ENCODE data around the gene HGF.
"Not testable (repeated sequence)": the region's sequence is repeated elsewhere in the genome, so short reads cannot be mapped to it uniquely, and the experiment has no call there.

The HGF gene

DNA sequence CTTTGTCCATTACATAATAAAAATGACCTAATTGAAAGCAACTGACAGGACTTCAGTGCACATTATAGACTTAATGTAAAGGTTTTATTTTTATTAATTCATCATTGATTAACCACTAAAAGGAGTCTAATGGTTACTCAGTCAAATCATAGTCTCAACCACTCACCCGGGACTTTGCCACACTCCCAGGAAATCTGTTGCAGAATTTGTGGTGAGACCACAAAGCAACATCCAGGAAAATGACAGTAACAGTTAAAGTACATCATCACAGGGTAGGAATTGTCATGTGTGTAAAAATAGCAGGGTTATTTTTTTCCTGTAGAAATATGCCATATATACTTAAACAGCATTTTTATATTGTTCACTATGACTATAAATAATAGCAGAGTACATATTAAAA, 6.3 kb upstream of the HGF start:
- no peak for DNase-seq (ENCODE audit: low read depth in 3 of 3)

DNA sequence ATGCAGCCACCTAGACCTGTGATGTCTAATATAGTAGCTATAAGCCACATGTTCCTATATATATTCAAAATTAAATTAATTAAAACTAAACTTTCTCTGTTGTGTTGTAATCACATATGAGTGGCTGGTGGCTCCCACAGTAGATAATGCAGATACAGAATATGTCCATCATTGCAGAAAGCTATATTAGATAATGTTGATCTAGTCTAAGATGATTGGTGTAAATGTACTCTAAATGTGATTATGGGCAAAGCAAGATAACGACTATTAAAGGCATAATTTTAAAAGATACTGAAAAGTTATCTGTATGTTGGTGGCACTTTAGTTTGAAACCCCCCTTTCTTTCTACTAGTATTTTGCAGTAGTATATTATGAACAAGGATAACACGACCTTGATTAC, 5.7 kb upstream of the HGF start:
- DNase-seq (ENCODE audit: low read depth in 3 of 3) = no peak

DNA sequence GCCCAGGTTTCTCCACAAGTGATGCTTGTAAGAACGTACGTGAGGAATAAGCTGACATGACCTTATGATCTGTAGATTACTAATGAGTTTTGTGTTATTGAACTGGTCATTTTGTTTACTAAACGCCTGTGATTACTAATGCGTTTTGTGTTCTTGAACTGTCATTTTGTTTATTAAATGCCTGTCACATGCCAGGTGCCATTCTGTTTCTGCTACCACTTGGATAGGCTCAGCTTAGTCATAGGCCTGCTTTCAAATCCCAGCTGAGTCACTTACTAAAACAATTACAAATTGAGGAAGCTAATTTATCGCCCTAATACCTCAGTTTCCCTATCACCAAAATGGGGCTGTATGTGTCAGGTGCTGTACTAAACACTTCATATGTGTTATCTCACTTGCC, 4.7 kb upstream of the HGF start:
- DNase-seq (ENCODE audit: low read depth in 3 of 3) = no peak

DNA sequence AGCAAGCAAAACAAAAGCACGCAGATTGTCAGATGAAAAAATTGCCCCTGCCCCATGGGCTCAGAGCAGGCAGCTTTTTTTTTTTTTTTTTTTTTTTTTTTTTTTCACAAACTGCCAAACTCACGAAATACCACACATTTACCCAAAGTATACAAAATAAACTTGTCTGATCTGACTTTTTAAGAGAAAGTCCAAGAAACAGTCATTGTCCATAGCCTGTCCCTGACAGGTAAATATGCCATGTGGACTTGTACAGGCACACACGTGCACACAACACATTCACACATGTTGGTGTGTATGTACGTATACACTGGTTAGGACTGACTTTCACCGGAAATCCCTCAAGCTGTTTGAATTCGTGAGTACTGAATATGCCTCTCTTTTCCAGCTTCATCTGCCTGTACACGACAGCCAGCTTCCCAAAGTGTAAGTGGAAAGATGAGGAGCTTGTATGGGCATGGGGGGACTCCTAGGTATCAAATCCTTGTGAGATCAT, 929 bp upstream of the HGF start:
- DNase-seq (ENCODE audit: low read depth in 3 of 3) = no peak

DNA sequence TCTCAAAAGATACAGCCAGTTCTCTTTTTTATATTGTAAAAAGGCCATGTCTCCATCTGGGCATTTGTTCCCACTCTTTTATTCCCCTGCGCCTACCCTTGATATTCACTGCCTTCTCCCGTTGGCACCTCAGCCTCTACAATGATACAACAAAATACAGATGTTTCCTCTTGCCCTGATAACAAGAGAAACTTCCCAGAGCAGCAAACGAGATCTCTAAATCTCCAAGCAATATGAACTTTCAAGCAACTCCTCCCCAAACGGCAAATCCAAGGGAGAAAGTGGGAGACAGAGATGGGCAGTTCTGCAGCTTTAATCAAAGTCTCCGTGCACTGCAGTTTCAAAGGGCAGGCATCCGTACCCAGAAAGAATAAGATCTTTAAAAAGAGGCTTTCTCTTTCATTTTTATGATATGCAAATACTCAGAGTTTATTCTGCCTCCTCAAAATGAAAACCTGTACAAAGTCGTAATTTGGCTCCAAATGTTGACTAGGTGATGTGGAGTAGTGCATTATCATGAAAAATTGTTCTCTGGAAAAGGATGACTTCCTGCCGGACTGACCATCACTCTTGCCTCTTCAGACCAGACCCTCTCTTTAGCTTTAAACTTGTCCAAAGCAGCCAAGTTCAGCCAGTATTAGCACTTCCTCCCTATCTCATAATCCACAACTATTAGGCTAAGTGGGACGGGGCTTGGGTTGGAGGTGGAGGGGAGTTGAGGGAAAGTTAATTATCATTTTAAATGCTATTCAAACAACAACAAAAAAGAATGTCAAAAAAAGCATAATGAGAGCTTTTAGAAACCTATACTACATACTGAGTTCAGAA, 682 bp downstream of the HGF start:
- no peak for DNase-seq (ENCODE audit: low read depth in 3 of 3)

DNA sequence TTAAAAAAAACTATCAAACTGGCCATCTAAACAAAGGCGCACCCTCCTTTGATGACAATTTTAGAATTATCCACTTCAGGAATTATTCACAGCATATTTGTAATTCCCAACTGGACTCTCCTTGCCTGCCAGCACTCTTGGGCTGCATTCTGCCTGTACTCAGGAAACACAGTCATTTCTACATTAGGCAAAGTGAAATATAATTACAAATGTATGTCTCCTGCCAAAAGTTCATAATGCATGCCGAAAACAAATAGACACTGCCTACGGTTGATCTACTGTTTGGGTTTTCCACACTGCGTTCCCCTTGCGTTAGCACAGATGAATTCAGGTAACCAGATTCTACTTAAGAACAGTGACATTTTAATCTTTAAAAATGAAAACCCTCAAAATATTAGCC, 1.9 kb downstream of the HGF start:
- no peak for DNase-seq (ENCODE audit: low read depth in 3 of 3)

DNA sequence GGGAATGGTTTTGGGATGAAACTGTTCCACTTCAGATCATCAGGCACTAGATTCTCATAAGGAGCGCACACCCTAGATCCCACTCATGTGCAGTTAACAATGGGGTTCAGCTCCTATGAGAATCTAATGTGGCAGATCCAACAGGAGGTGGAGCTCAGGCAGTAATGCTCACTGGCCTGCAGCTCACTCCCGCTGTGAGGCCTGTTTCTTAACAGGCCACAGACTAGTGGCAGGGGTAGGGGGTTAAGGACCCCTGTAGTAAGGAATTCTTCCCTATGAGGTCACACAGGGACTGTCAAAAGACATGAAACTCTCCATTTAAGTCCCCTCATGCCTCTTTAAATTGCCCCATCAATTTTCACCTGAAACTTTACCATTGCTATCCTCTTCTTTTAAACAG, 8.0 kb downstream of the HGF start:
- DNase-seq (ENCODE audit: low read depth in 3 of 3) = no peak

DNA sequence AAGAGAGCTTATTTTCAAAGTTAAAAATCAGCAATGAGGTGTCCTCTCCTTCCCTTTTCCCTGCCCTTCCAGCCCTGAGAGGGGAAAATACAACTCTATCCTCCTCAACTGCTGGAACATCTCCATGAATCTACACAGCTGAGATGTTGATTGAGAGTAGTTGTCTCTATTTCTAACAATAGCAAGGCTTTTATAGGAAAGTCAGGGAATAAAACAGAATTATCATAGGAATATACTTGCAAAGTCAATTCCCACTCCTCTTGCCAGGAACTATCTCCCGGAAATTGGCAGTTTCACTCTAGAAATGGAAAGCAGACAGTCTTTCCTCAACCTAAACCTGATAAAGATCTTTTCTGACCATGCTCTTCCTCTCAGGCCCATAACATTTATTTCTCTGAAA, 8.8 kb downstream of the HGF start:
- DNase-seq (ENCODE audit: low read depth in 3 of 3) = no peak

DNA sequence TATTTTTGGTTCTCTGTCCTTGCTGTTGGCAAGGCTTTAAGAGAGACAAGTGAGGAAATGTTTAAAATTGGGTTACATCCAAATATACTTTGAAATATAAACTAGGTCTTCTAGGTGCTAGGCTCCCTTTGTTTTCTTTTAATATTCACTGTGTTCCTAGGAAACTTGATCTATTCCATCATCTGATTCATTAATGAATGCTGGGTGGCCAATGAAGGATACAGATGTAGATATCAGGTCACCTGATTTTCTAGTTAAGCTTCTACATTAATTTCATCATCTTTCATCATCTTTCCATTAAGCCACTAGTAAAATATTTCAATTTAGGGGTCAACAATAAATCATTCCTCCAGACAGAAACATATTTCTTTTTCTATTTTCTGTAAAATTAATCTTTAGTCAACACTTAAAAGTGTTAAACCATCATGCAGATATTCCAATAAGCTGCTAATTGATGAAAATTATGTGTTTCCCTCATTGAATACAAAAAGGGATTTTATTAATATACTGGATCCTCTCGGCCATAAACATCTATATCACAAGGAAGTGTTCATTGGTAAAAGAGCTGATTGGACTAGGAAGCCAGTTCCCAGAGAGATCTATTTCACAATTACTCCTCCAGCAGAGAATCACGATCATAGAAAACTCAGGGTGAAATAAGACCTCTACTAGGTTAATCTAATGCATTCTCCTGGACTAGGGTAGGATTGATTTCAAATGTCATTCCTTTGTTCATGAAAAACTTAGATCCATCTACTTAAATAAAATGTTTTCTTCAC, 14.7 kb downstream of the HGF start:
- no peak for DNase-seq (ENCODE audit: low read depth in 3 of 3)

DNA sequence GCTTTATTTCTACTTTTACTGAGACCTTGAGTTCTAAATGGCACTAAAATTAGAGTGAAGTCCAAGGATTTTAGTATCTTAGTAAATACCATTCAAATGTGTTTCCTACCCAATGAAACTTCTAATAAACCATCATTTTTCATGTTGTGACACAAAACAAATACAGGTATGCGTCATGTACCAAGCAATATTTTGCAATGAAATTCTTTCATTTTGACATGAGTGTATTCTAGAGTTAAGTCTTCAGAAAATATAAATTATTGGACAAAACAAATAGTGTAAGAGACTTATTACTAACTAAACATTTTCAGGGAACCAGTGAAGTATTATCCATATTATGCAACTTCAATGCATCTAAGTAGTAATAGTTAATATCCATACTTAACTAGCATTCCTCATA, 16.5 kb downstream of the HGF start:
- DNase-seq (ENCODE audit: low read depth in 3 of 3) = no peak

DNA sequence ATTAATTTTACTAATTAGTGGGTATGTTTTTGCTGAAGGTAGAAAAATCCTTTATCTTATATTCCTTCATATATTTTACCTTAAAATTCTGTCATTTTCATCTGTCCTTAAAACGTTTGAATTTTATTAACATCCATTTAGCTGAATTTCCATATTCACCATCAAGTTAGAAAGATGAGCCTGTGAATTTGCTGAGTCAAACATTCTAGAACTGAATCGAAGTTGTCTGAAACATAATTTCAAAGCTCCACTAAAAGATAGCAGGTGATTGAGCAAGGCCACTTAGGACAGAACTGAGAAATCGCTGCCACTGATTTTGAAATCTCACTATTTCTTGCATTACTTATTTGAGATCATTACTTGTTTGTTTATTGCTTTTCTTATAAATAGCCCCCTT, 17.5 kb downstream of the HGF start:
- no peak for DNase-seq (ENCODE audit: low read depth in 3 of 3)

DNA sequence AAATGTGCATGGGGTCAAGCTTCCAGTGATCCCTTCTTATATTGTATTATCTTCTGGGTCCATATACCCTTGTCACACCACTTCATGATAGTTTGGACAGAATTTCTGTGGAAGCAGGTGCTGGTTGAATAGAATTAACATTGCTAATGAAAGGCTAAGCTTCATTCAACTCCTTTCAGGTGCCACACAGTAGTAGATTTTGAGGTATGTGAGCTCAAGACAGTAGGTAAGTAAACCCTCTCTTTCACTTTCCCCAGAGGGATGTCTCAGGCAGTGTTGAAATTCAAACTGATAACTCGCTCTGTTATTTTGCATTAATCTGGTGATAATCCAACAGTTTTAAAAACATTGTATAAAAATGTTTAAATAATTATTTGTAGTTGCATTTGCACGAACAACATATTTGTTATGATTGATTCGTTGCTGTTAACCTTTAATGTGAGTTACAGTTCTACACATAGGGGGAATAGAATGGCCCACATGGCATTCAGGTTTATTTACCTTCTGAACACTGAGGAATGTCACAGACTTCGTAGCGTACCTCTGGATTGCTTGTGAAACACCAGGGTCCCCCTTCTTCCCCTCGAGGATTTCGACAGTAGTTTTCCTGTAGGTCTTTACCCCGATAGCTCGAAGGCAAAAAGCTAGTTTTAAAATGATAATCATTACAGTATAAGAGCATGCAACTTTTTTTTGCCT, 18.1 kb downstream of the HGF start:
- no peak for DNase-seq (ENCODE audit: low read depth in 3 of 3)

DNA sequence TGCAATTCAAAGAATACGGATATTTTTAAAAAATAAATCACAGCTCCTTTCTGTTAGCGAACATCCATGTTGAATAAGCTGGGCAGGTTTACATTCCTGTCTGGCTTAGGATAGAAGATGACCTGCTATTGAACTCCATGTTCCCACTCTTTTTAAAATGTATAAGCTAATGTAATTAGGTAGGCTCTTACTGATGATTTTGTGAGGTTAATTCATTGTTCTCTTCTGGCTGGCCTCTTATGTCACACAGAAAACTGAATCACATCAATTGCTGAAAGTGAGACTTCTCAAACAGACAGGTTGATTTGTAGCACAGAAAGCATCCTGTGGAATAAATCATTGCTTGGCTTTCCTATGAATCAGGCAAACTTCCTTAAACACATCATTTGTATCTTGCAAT, 24.2 kb downstream of the HGF start:
- no peak for DNase-seq (ENCODE audit: low read depth in 3 of 3)

DNA sequence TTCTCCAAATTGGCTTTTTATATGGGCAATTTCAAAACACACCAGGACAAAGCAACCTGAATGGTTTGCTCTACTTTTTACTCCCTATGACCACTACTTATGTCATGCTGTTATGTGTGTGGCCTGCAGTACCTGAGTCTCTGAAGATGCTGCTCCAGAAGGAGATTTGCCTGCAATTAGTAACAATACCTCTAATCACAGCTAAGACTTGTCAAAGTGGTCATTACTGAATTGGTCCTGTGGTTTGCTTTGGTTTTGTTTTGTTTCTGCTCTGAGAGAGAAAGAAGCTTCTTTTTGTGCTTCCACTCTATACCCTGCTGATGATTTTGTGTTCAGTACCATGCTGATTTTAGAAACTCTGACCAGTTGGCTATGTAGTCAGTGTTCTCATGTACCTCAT, 25.5 kb downstream of the HGF start:
- DNase-seq (ENCODE audit: low read depth in 3 of 3) = no peak

DNA sequence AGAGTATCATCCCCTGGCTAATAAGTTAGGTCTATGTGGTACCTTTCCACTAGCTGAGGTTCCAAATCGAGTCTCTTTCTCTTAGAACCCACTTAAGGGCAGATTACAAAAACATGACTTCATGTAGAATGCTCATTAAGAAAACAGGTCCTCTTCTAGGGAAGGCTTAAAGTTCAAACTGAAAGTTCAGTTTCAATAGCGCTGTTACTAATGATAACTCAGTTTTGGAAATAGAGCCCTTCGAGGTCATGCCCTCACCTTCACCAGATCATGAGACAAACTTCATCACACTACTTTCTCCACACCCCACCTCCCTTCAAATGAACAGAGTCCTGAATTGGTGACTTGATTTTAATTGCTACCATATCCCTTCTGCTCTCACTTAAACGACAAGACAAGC, 26.2 kb downstream of the HGF start:
- DNase-seq (ENCODE audit: low read depth in 3 of 3) = no peak

DNA sequence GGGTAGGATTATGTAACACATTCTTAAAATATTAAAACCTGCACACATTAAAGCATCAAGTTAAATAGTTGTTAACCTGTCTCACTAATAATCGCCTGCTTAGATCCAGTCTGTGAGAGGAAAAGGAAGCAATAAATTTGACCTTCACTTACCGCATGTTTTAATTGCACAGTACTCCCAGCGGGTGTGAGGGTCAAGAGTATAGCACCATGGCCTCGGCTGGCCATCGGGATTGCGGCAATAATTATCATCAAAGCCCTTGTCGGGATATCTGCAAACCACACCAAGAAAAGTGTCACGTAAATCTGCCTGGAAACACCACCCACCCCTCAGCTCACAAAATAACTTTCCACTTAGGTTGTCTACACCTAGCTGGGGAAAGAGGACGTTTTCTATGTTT, 26.6 kb downstream of the HGF start:
- DNase-seq (ENCODE audit: low read depth in 3 of 3) = no peak

DNA sequence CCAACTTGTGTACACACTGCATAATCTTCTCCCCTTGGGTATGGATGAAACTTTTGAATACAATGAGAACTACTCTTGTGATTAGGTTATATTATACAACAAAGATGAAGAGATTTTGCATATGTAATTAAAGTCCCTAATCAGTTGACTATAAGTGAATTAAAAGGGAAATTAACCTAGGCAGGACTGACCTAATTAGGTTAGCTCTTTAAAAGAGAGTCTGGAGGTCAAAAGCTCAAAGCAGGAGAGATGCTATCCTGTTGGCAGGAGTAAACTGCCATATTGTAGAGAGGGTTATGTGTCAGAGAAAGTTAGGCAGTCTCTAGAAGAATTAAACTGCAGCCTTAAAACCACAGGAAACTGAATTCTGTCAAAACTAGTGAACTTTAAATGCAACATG, 29.4 kb downstream of the HGF start:
- DNase-seq (ENCODE audit: low read depth in 3 of 3) = no peak

DNA sequence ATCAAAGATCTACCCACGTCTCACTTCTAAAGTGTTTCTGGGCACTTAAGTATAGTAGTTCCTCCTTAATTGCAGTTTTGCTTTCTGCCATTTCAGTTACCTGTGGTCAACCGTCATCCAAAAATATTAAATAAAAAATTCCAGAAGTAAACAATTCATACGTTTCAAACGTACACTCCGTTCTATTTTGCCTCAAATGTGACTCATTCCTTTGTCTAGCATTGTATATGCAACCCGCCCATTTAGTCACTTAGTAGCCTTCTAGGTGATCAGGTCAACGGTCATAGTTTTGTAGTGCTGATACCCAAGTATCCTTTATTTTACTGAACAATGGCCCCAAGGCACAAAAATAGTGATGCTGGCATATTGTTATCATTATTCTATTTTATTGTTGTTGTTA, 33.8 kb downstream of the HGF start:
- no peak for DNase-seq (ENCODE audit: low read depth in 3 of 3)

DNA sequence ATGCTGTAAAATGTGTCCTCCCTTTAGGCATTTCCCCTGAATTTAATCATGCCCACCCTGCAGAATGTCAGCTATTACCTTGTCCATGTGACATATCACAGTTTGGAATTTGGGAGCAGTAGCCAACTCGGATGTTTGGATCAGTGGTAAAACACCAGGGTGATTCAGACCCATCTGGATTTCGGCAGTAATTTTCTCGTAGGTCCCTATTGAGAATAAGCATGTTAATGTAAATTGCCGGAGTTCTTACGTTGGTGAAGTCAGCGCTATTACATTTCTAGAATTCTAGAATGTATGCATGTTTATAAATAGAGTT, 44.1 kb downstream of the HGF start:
- no peak for DNase-seq (ENCODE audit: low read depth in 3 of 3)

DNA sequence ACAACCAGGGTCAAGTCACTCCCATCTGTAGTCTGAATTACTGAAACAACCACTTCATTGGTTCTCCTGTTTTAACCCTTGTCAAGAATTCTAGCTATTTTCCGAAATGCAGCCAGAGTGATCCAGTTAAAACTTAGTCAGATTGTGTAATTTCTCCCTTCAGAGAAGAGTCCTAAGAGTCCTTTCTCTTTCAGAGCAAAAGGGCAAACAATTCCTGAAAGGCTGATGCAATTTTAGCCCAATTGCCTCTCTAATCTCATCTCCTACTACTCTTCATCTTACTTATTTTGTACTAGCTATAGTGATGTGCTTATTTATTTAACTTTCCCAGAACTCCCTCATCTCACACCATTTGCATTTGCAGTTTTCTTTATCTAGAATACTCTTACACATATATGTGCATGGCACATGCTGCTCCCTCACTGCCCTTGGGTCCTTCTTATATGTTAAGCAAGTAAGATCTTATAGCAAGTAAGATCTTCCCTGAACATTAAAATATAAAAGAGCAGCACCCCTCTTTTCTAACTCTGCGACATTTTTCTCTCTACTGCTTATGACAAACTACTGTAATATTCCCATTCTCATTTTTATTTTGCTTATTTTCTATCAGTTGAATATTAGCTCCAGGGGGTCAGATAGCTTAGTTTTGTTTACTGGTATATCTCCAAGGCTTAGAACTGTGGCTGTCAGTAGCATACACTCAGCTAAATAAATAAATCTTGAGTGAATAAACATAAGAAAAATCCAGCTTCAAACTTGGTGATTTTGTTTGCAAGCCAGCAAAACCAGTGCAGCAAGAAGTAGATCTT, 44.6 kb downstream of the HGF start:
- no peak for DNase-seq (ENCODE audit: low read depth in 3 of 3)

DNA sequence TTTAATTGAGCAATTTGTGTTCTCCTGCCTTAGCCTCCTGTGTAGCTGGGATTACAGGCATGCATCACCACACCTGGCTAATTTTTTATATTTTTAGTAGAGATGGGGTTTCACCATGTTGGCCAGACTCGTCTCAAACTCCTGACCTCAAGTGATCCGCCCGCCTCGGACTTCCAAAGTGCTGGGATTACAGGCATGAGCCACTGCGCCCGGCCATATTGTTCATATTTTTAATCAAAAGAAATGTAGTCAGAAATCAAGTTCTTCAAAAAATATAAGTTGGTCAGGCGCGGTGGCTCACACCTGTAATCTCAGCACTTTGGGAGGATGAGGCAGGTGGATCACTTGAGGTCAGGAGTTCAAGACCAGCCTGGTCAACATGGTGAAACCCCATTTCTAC, 47.6 kb downstream of the HGF start:
- DNase-seq (ENCODE audit: low read depth in 3 of 3) = not testable (repeated sequence)

DNA sequence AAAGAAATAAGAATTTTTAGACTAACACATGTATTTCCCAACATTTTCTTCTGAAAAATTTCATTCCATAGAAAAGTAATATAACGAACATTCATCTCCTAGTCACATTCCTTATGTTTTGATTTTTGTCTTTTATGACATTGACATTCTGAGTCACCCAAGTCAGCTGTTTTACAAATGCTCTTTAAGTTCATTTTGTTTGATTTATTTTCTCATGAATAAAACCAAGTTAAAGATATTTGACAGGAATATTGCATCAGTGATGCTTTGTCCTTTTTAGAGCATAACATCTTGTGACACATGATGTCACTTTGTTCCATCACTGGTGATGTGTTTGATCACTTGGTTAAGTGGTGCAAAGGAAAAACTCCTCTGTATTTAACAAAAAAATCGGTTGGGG, 48.4 kb downstream of the HGF start:
- DNase-seq (ENCODE audit: low read depth in 3 of 3) = no peak

Data from stimulated activated CD4-positive, alpha-beta T cell treated with anti-CD3 and anti-CD28 coated beads, TNF-alpha, amount 100 ng/mL, for 4 hours (primary cell).